ENCODE results near the gene DDX1. TPM values are rescaled to one million over a fixed set of nuclear protein-coding genes. Genes with fewer than 3 reads are reported as not detected.

The DDX1 gene
- total and polyA plus RNA-seq, 2 experiments from 2014 or later = 99.9 to 102 TPM

DNA sequence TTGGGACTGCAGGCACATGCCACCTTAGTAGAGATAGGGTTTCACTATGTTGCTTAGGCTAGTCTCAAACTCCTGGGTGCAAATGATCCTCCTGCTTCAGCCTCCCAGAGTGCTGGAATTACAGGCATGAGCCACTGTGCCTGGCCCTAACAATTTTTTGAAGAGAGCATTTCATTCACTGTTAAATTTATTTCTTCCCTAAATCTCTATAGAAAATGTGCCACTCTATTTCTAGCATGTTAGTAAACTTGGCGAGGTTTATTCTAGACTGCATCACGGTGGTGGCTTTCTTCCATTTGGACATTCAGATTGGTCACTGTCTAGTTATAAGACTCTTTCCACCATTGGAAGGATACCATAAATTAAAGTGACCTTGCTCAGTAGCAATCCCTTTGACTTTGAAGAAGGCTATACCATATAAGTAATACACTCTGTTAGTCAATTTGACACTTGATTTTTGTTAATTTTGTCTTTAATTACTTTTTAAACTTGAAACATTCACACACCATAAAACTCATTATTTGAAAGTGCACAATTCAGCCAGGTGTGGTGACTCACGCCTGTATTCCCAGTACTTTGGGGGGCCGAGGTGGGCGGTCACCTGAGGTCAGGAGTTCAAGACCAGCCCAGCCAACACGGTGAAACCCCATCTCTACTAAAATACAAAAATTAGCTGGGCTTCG, 16.2 kb downstream of the DDX1 start:
- no peak overlapping the region for H3K4me3 Mint-ChIP-seq
- Histone ChIP-seq H3F3A (replicated peaks; ENCODE audit: low read depth) (no peaks in the 10 kb centered on the region), H3K27ac (ENCODE audit: low read depth) (no peak overlapping the region), H3K9me2 (ENCODE audit: insufficient read depth) (no peaks in the 10 kb centered on the region), H3K4me2 (no peak overlapping the region), H3K79me2 (replicated peaks; ENCODE audit: insufficient read depth) (no peaks in the 10 kb centered on the region), H3K36me3 (ENCODE audit: insufficient read depth) (peaks cover 55% of the 10 kb centered on the region), H2AFZ (no peak overlapping the region), H4K20me1 (replicated peaks; ENCODE audit: insufficient read depth) (peaks cover 7% of the 10 kb centered on the region; the same call in 1 of the 2 replicates), H3K27me3 (ENCODE audit: insufficient read depth) (no peaks in the 10 kb centered on the region), H3K4me3 (no peak overlapping the region), H3K4me1 (ENCODE audit: insufficient read depth) (no peaks in the 10 kb centered on the region; the same call in 1 of the 2 replicates)
- DNase-seq (ENCODE audit: low spot score) (no peak), ATAC-seq (no peak)
- no peaks in the 10 kb centered on the region for H3K27me3 Mint-ChIP-seq (ENCODE audit: insufficient read depth, low read depth, poor library complexity)
- no peak for TF ChIP-seq ZNF462 (CRISPR knock-in tag; IDR thresholded peaks at IDR 0.05)
- TF ChIP-seq, protein P1, sequence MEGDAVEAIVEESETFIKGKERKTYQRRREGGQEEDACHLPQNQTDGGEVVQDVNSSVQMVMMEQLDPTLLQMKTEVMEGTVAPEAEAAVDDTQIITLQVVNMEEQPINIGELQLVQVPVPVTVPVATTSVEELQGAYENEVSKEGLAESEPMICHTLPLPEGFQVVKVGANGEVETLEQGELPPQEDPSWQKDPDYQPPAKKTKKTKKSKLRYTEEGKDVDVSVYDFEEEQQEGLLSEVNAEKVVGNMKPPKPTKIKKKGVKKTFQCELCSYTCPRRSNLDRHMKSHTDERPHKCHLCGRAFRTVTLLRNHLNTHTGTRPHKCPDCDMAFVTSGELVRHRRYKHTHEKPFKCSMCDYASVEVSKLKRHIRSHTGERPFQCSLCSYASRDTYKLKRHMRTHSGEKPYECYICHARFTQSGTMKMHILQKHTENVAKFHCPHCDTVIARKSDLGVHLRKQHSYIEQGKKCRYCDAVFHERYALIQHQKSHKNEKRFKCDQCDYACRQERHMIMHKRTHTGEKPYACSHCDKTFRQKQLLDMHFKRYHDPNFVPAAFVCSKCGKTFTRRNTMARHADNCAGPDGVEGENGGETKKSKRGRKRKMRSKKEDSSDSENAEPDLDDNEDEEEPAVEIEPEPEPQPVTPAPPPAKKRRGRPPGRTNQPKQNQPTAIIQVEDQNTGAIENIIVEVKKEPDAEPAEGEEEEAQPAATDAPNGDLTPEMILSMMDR (conservative IDR thresholded peaks at IDR 0.05; ENCODE audit: low read depth in 2 of 2) = no peak
- no peak for TF ChIP-seq ZNF114 (CRISPR knock-in tag; IDR thresholded peaks at IDR 0.05)
- no peak for TF ChIP-seq CREB1 (CRISPR knock-in tag; IDR thresholded peaks at IDR 0.05; ENCODE audit: low read depth)
- no peak for TF ChIP-seq NANOG (IDR thresholded peaks at IDR 0.05; ENCODE audit: borderline replicate concordance)
- TF ChIP-seq ETS1 (IDR thresholded peaks at IDR 0.05) = no peak
- TF ChIP-seq REST (IDR thresholded peaks at IDR 0.05; ENCODE audit: unreplicated experiment) = no peak
- TF ChIP-seq STAT1 (IDR thresholded peaks at IDR 0.05; ENCODE audit: unreplicated experiment) = no peak
- TF ChIP-seq POLR2AphosphoS5 (IDR thresholded peaks at IDR 0.05; ENCODE audit: low read depth) = no peak
- no peak for TF ChIP-seq EZH2phosphoT487 (IDR thresholded peaks at IDR 0.05; ENCODE audit: unreplicated experiment)
- TF ChIP-seq ZNF331 (CRISPR knock-in tag; IDR thresholded peaks at IDR 0.05; ENCODE audit: low read depth) = no peak
- no peak for TF ChIP-seq EZH2 (IDR thresholded peaks at IDR 0.05; ENCODE audit: low read depth, unreplicated experiment)
- TF ChIP-seq JUNB (IDR thresholded peaks at IDR 0.05; ENCODE audit: unreplicated experiment) = no peak
- H3K27ac Mint-ChIP-seq = no peak overlapping the region
- no peaks in the 10 kb centered on the region for H3K4me1 Mint-ChIP-seq
- H3K36me3 Mint-ChIP-seq (ENCODE audit: low read depth) = peaks cover 80% of the 10 kb centered on the region
- peaks cover 7% of the 10 kb centered on the region; the same call in 2 of the 3 replicates for H3K9me3 Mint-ChIP-seq

All from GM23338 (cell line).